HG03571 (cell line): ENCODE data around the gene TXNRD2.

Experiments used
- ATAC-seq: cut with Tn5 transposase; IDR thresholded peaks from one replicate; pipeline ENCODE4 v1.9.1; 2021; ENCODE audit not compliant: unreplicated experiment

The TXNRD2 gene

GRCh38 chr22:19980766-19981165 is 39.1 kb upstream of the TXNRD2 start:
- no peak for ATAC-seq

GRCh38 chr22:19979712-19980493 is 38.3 kb upstream of the TXNRD2 start:
- ATAC-seq, result no peak

- no peak for ATAC-seq
These were observed 37.1 kb upstream of the TXNRD2 start for GRCh38 chr22:19978748-19979147.

GRCh38 chr22:19977296-19978243 is 36.0 kb upstream of the TXNRD2 start:
- no peak for ATAC-seq

- ATAC-seq, result no peak
These were observed 35.1 kb upstream of the TXNRD2 start for GRCh38 chr22:19976671-19977070.

GRCh38 chr22:19975707-19976035 is 34.1 kb upstream of the TXNRD2 start:
- ATAC-seq, result no peak

- ATAC-seq, result no peak
These were observed 33.5 kb upstream of the TXNRD2 start for GRCh38 chr22:19974935-19975706.

- ATAC-seq, result no peak
These were observed 32.7 kb upstream of the TXNRD2 start for GRCh38 chr22:19974268-19974861.

GRCh38 chr22:19973551-19974267 is 32.1 kb upstream of the TXNRD2 start:
- ATAC-seq, result no peak

- ATAC-seq, result no peak
These were observed 31.3 kb upstream of the TXNRD2 start for GRCh38 chr22:19972652-19973550.

- ATAC-seq, result no peak
These were observed 30.6 kb upstream of the TXNRD2 start for GRCh38 chr22:19972251-19972650.

- ATAC-seq, result no peak
These were observed 29.9 kb upstream of the TXNRD2 start for GRCh38 chr22:19971276-19972124.

- no peak for ATAC-seq
These were observed 29.1 kb upstream of the TXNRD2 start for GRCh38 chr22:19970479-19971275.

- ATAC-seq, result no peak
These were observed 28.4 kb upstream of the TXNRD2 start for GRCh38 chr22:19970031-19970478.

- no peak for ATAC-seq
These were observed 27.7 kb upstream of the TXNRD2 start for GRCh38 chr22:19969141-19969928.

GRCh38 chr22:19968450-19968891 is 26.9 kb upstream of the TXNRD2 start:
- ATAC-seq, result no peak
